Prostate gland (tissue), 2 donors: ENCODE data around the gene FAM217A.

Experiments used
- POLR2AphosphoS5 ChIP-seq: sonication (generic); formaldehyde crosslinking; IDR thresholded peaks from one replicate; pipeline ENCODE4 v1.6.1; 2017; ENCODE audit warnings: antibody characterized with exemption
- TF ChIP-seq, protein P1 (sequence below), 4 experiments: fragments of 200-600 bp in 2 of 4; fragments of 450-650 bp in 2 of 4; sonication (generic) in 2 of 4; IDR thresholded peaks; 1 replicate in 3 of 4; 2 replicates in 1 of 4; pipeline ENCODE4 v1.5.1; 2016 to 2019; ENCODE audit warnings: antibody characterized with exemption in 4 of 4, mild to moderate bottlenecking in 2 of 4, moderate library complexity in 2 of 4

DNA sequence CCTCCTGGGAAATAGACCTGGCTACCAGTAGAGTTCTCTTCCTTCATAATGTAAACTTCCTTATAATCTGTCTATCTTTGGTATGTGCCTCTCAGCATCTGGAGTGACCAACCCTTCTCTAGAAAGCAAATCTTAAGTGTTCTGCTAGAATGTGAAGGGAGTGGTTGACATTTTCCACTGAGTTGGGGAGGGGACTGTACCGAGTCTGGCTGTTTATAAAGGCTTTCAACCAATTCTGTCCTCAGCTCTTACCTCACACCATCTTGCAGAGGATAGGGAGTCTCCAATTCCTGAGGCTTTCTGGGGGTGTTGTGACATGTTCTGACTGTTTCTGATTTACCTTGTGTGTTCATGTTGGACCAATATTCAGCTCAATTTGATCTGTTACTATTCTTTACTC is 39.6 kb downstream of the FAM217A start:
- no peak for TF ChIP-seq POLR2AphosphoS5
- TF ChIP-seq, protein P1, sequence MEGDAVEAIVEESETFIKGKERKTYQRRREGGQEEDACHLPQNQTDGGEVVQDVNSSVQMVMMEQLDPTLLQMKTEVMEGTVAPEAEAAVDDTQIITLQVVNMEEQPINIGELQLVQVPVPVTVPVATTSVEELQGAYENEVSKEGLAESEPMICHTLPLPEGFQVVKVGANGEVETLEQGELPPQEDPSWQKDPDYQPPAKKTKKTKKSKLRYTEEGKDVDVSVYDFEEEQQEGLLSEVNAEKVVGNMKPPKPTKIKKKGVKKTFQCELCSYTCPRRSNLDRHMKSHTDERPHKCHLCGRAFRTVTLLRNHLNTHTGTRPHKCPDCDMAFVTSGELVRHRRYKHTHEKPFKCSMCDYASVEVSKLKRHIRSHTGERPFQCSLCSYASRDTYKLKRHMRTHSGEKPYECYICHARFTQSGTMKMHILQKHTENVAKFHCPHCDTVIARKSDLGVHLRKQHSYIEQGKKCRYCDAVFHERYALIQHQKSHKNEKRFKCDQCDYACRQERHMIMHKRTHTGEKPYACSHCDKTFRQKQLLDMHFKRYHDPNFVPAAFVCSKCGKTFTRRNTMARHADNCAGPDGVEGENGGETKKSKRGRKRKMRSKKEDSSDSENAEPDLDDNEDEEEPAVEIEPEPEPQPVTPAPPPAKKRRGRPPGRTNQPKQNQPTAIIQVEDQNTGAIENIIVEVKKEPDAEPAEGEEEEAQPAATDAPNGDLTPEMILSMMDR (IDR thresholded peaks at IDR 0.05): no peak
